A549 treated with AZD2906 at 1 μM for 4 hours (cell line): ENCODE data around the gene OR10A2. TPM values are rescaled to one million over a fixed set of nuclear protein-coding genes. Genes with fewer than 3 reads are reported as not detected.

Experiments used
- total RNA-seq: library from RNA; stranded (reverse); fragments of 200-300 nt; extraction: Qiagen RNA extraction; gene quantifications from 5 replicates; pipeline ENCODE4 v1.2.3, GENCODE V29; 2022

OR10A2 gene, protein sequence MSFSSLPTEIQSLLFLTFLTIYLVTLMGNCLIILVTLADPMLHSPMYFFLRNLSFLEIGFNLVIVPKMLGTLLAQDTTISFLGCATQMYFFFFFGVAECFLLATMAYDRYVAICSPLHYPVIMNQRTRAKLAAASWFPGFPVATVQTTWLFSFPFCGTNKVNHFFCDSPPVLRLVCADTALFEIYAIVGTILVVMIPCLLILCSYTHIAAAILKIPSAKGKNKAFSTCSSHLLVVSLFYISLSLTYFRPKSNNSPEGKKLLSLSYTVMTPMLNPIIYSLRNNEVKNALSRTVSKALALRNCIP
- total RNA-seq, result not detected in 5 replicates

GRCh38 chr11:6862961-6863360 is at the start of gene OR10A2:
TSS of gene OR10A2 (plus strand) at chr11:6863057. CDS start at chr11:6869755, 6,698 bp downstream.

DNA sequence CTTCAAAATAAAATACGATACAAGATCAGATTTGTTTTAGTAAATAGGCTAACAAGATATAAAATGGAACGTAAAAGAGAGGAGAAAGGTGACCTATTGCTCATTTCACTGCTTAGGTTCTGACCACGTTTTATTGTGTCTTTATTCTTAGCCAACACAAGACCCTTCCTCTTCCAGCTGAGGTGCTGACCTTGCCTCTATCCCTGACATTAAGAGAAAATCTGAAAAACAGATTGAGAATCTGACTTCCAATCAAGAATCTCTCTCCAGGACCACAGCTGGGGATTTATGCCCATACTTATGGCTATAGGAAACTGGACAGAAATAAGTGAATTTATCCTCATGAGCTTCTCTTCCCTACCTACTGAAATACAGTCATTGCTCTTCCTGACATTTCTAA is 17.5 kb upstream of the OR10A2 start, which contains the start of gene OR10A5:
Gene OR10A5 (plus strand): TSS at position 301 of the 400 bp plus-strand sequence. CDS start 0 bp downstream, at position 301.

GRCh38 chr11:6876325-6876724 is 13.5 kb downstream of the OR10A2 start, which contains the start of gene OR10A4:
TSS of gene OR10A4 (plus strand) at chr11:6876625. CDS start at chr11:6876648, 23 bp downstream.

DNA sequence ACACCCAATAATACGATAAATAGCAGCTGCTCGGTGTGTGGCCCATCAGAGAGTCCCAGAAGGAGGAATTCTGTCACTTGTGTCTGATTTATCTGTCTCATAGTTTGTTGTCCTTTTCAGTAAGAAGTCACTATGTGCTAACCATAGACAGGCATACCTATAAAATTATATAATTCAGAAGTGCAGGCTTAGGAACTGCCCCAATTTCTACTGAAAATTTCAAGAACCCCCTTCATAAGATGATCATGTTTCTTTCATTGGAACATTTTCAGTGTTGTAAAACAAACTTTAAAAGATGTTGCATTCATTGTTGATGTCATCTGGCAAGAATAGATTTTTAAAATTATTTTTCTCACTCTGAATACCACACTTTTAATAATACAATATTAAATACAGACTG is 29.5 kb downstream of the OR10A2 start, which contains the start of gene OR2D2:
Gene OR2D2 (minus strand): TSS at position 101 of the 400 bp plus-strand sequence. CDS start 0 bp downstream, at position 101.

DNA sequence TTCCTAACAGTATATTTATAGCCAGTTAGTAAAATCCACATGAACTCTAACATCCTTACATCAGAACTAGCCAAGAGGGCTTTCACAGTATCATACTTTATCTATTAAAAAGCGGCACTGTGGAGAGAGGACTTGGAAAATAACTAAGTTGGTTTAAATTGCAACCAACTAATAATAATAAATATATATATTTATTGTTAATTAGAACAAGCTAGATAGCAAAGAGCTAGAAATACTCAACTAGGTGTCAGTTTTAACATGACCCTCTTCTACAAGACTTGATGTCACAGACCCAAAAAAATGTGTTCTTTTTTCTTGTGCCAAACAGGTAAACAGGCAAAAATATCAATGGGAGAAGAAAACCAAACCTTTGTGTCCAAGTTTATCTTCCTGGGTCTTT is 57.8 kb downstream of the OR10A2 start, which contains the start of gene OR2D3:
Gene OR2D3 (plus strand): TSS at position 301 of the 400 bp plus-strand sequence. CDS start 0 bp downstream, at position 301.

Other genes with a start within 250 kb of the OR10A2 start
- 39.1 to 45.9 TPM (median 42.1 TPM) in 5 replicates for gene TPP1, start 243.6 kb upstream of the OR10A2 start, total RNA-seq
- gene DCHS1, start 207.2 kb upstream of the OR10A2 start, total RNA-seq, result 0.07 to 0.08 TPM (median 0.07 TPM) in 5 replicates
- 88.3 to 99.9 TPM (median 90.9 TPM) in 5 replicates for gene MRPL17, start 179.7 kb upstream of the OR10A2 start, total RNA-seq
- gene OR2AG2, start 91.1 kb upstream of the OR10A2 start, total RNA-seq, result 0.06 to 0.11 TPM in 2 of 5 replicates, not detected in the others
- not detected in 5 replicates for gene OR2AG1, start 80.0 kb upstream of the OR10A2 start, total RNA-seq
- gene OR6A2, start 63.4 kb upstream of the OR10A2 start, total RNA-seq, result not detected in 5 replicates
- gene OR10A5, start 17.4 kb upstream of the OR10A2 start, total RNA-seq, result not detected in 5 replicates
- not detected in 5 replicates for gene OR10A4, start 13.6 kb downstream of the OR10A2 start, total RNA-seq
- gene OR2D2, start 29.4 kb downstream of the OR10A2 start, total RNA-seq, result not detected in 5 replicates
- gene OR2D3, start 57.9 kb downstream of the OR10A2 start, total RNA-seq, result not detected in 5 replicates
- 0.77 to 1.1 TPM (median 0.86 TPM) in 5 replicates for gene ZNF215, start 63.4 kb downstream of the OR10A2 start, total RNA-seq
- gene ZNF214, start 157.3 kb downstream of the OR10A2 start, total RNA-seq, result 0.72 to 1.2 TPM (median 0.93 TPM) in 5 replicates
- gene NLRP14, start 157.4 kb downstream of the OR10A2 start, total RNA-seq, result not detected in 5 replicates
- not detected in 5 replicates for gene RBMXL2, start 225.9 kb downstream of the OR10A2 start, total RNA-seq